Measurements from ENCODE around the gene GNGT2.

Gene GNGT2

GRCh38 chr17:49244839-49245238 is 34.5 kb upstream of the GNGT2 start:
- no peaks in the 10 kb centered on the region for H3K9me3 ChIP-seq (ENCODE audit: insufficient read depth, low read length, severe bottlenecking)
- no peaks in the 10 kb centered on the region for H3K79me2 ChIP-seq (ENCODE audit: insufficient read depth, low read length)
- no peak overlapping the region for H3K4me3 ChIP-seq (ENCODE audit: low read depth in 1 of 2, low read length in 2 of 2)
- no peak for ATAC-seq (ENCODE audit: insufficient read depth, low read depth)
- no peak overlapping the region for H3K9ac ChIP-seq (ENCODE audit: low read depth, low read length)
- no peak overlapping the region for H3K27ac ChIP-seq (ENCODE audit: low read length)
- H4K20me1 ChIP-seq (ENCODE audit: insufficient read depth, low read length) = no peaks in the 10 kb centered on the region
- H3K27me3 ChIP-seq (ENCODE audit: insufficient read depth, low read length, poor library complexity) = no peaks in the 10 kb centered on the region
- no peak overlapping the region for H2AFZ ChIP-seq (ENCODE audit: low read depth, low read length)
- H3K36me3 ChIP-seq (ENCODE audit: insufficient read depth, low read length) = no peaks in the 10 kb centered on the region
- no peak overlapping the region for H3K4me2 ChIP-seq (ENCODE audit: insufficient read depth, low read length)
- no peak for DNase-seq
- no peak for TF ChIP-seq EZH2 (IDR thresholded peaks at IDR 0.05; ENCODE audit: borderline replicate concordance, low read depth, low read length, severe bottlenecking)
- TF ChIP-seq CTCF (IDR thresholded peaks at IDR 0.05; ENCODE audit: borderline replicate concordance, extremely low read depth, low read length, poor library complexity, severe bottlenecking) = no peak
- no peaks in the 10 kb centered on the region for H3K4me1 ChIP-seq (ENCODE audit: insufficient read depth, low read length)

GRCh38 chr17:49242813-49243212 is 32.4 kb upstream of the GNGT2 start:
- no peak for DNase-seq
- TF ChIP-seq EZH2 (IDR thresholded peaks at IDR 0.05; ENCODE audit: borderline replicate concordance, low read depth, low read length, severe bottlenecking) (no peak), CTCF (IDR thresholded peaks at IDR 0.05; ENCODE audit: borderline replicate concordance, extremely low read depth, low read length, poor library complexity, severe bottlenecking) (no peak)
- Histone ChIP-seq H3K9ac (ENCODE audit: low read depth, low read length) (no peak overlapping the region), H2AFZ (ENCODE audit: low read depth, low read length) (no peak overlapping the region), H3K36me3 (ENCODE audit: insufficient read depth, low read length) (no peaks in the 10 kb centered on the region), H4K20me1 (ENCODE audit: insufficient read depth, low read length) (no peaks in the 10 kb centered on the region), H3K4me3 (ENCODE audit: low read depth in 1 of 2, low read length in 2 of 2) (no peak overlapping the region), H3K4me1 (ENCODE audit: insufficient read depth, low read length) (no peaks in the 10 kb centered on the region), H3K4me2 (ENCODE audit: insufficient read depth, low read length) (no peak overlapping the region), H3K9me3 (ENCODE audit: insufficient read depth, low read length, severe bottlenecking) (no peaks in the 10 kb centered on the region), H3K27ac (ENCODE audit: low read length) (no peak overlapping the region), H3K27me3 (ENCODE audit: insufficient read depth, low read length, poor library complexity) (no peaks in the 10 kb centered on the region), H3K79me2 (ENCODE audit: insufficient read depth, low read length) (no peaks in the 10 kb centered on the region)
- ATAC-seq (ENCODE audit: insufficient read depth, low read depth) = no peak

GRCh38 chr17:49241692-49242397 is 31.5 kb upstream of the GNGT2 start:
- Histone ChIP-seq H3K9me3 (ENCODE audit: insufficient read depth, low read length, severe bottlenecking) (no peaks in the 10 kb centered on the region), H3K9ac (ENCODE audit: low read depth, low read length) (no peak overlapping the region), H3K79me2 (ENCODE audit: insufficient read depth, low read length) (no peaks in the 10 kb centered on the region), H3K27me3 (ENCODE audit: insufficient read depth, low read length, poor library complexity) (no peaks in the 10 kb centered on the region), H3K4me3 (ENCODE audit: low read depth in 1 of 2, low read length in 2 of 2) (no peak overlapping the region), H2AFZ (ENCODE audit: low read depth, low read length) (no peak overlapping the region), H3K27ac (ENCODE audit: low read length) (no peak overlapping the region), H3K36me3 (ENCODE audit: insufficient read depth, low read length) (no peaks in the 10 kb centered on the region), H3K4me2 (ENCODE audit: insufficient read depth, low read length) (no peak overlapping the region), H4K20me1 (ENCODE audit: insufficient read depth, low read length) (no peaks in the 10 kb centered on the region), H3K4me1 (ENCODE audit: insufficient read depth, low read length) (no peaks in the 10 kb centered on the region)
- no peak for ATAC-seq (ENCODE audit: insufficient read depth, low read depth)
- TF ChIP-seq CTCF (IDR thresholded peaks at IDR 0.05; ENCODE audit: borderline replicate concordance, extremely low read depth, low read length, poor library complexity, severe bottlenecking) = no peak
- no peak for TF ChIP-seq EZH2 (IDR thresholded peaks at IDR 0.05; ENCODE audit: borderline replicate concordance, low read depth, low read length, severe bottlenecking)
- DNase-seq = no peak
